ENCODE results near the gene EIF4E2. TPM values are rescaled to one million over a fixed set of nuclear protein-coding genes. Genes with fewer than 3 reads are reported as not detected.

The EIF4E2 gene
- total RNA-seq, 1 donor from 2014 or later, result 97.0 TPM

DNA sequence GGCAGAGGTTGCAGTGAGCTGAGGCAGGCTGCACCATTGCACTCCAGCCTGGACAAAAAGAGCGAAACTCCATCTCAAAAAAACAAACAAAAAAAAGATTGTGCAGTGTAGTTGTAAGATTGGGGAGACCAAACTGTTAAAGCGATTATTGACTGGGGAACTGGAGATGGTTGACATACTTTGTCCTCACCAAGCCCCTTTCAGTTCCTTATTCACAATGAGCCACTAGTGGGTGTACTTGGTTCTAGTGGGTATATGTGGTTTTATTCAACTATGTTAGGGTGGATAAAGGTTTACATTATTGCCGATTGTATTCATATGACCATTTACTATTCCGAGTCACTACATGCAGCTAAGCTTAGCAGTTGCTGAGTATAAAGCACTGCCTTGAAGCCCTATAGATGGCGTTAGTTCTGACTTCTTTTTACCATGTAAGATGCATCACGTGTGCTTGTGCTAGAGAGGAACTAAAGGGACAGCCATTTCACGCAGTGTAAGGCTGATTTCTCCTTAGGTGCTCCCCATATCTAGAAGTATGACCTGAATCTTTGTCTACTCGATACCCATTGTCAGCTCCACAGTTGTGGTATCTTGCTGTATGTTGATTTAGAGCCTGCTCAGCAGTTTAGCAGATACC, 12.1 kb downstream of the EIF4E2 start:
- Histone ChIP-seq H4K20me1 (ENCODE audit: low read depth) (no peaks in the 10 kb centered on the region), H3F3A (ENCODE audit: low read depth) (no peaks in the 10 kb centered on the region), H3K79me2 (ENCODE audit: low read depth) (no peaks in the 10 kb centered on the region), H3K27ac (no peak overlapping the region), H3K9me3 (ENCODE audit: low read depth) (no peaks in the 10 kb centered on the region), H3K4me2 (no peak overlapping the region), H3K4me3 (no peak overlapping the region), H3K27me3 (no peaks in the 10 kb centered on the region), H3K9ac (no peak overlapping the region), H2AFZ (replicated peaks) (no peak overlapping the region), H3K4me1 (no peaks in the 10 kb centered on the region), H3K36me3 (peaks cover 15% of the 10 kb centered on the region)
- Mint-ChIP-seq H3K36me3 (peaks cover 26% of the 10 kb centered on the region), H3K4me3 (no peak overlapping the region), H3K27ac (no peak overlapping the region), H3K4me1 (no peaks in the 10 kb centered on the region), H3K27me3 (ENCODE audit: insufficient read depth, low read depth) (no peaks in the 10 kb centered on the region), H3K9me3 (no peaks in the 10 kb centered on the region)
- DNase-seq (ENCODE audit: low spot score), result no peak
- TF ChIP-seq EZH2phosphoT487 (IDR thresholded peaks at IDR 0.05), result no peak

DNA sequence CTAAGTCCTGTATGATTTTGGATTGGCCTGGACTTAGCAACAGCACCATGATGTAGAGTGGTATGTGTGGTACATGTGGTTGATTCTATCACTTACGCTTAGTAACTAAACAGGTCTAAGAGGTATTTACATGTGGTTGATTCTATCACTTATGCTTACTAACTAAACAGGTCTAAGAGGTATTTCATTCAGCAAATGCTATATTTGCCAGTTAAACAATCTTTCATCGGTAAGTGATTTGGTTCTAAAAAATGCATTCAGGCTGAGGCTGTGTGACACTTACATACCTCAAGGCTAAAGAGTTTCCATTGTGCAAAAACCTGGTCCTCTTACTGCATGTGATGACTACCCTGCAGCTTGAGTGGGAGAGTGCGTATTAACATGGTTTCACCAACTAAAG, 13.1 kb downstream of the EIF4E2 start:
- Histone ChIP-seq H2AFZ (replicated peaks) (no peak overlapping the region), H3K36me3 (peaks cover 18% of the 10 kb centered on the region), H3K27me3 (no peaks in the 10 kb centered on the region), H3K9me3 (ENCODE audit: low read depth) (no peaks in the 10 kb centered on the region), H3K4me2 (no peak overlapping the region), H4K20me1 (ENCODE audit: low read depth) (no peaks in the 10 kb centered on the region), H3K79me2 (ENCODE audit: low read depth) (no peaks in the 10 kb centered on the region), H3K4me3 (no peak overlapping the region), H3K9ac (no peak overlapping the region), H3F3A (ENCODE audit: low read depth) (no peaks in the 10 kb centered on the region), H3K27ac (no peak overlapping the region), H3K4me1 (no peaks in the 10 kb centered on the region)
- Mint-ChIP-seq H3K4me3 (no peak overlapping the region), H3K36me3 (peaks cover 35% of the 10 kb centered on the region), H3K4me1 (no peaks in the 10 kb centered on the region), H3K9me3 (no peaks in the 10 kb centered on the region), H3K27me3 (ENCODE audit: insufficient read depth, low read depth) (no peaks in the 10 kb centered on the region), H3K27ac (no peak overlapping the region)
- no peak for DNase-seq (ENCODE audit: low spot score)
- no peak for TF ChIP-seq EZH2phosphoT487 (IDR thresholded peaks at IDR 0.05)
- TF ChIP-seq CTCF (IDR thresholded peaks at IDR 0.05), result no peak
- TF ChIP-seq EZH2 (IDR thresholded peaks at IDR 0.05), result no peak

- Mint-ChIP-seq H3K27ac (no peak overlapping the region), H3K27me3 (ENCODE audit: insufficient read depth, low read depth) (peaks cover 4% of the 10 kb centered on the region), H3K4me1 (no peaks in the 10 kb centered on the region), H3K9me3 (no peaks in the 10 kb centered on the region), H3K4me3 (no peak overlapping the region), H3K36me3 (peaks cover 45% of the 10 kb centered on the region)
- Histone ChIP-seq H4K20me1 (ENCODE audit: low read depth) (peaks cover 3% of the 10 kb centered on the region), H3K4me2 (no peak overlapping the region), H3K4me1 (no peaks in the 10 kb centered on the region), H3K9me3 (ENCODE audit: low read depth) (no peaks in the 10 kb centered on the region), H3K27me3 (no peaks in the 10 kb centered on the region), H3K36me3 (peaks cover 13% of the 10 kb centered on the region), H3F3A (ENCODE audit: low read depth) (no peaks in the 10 kb centered on the region), H3K9ac (no peak overlapping the region), H2AFZ (replicated peaks) (no peak overlapping the region), H3K4me3 (no peak overlapping the region), H3K79me2 (ENCODE audit: low read depth) (no peaks in the 10 kb centered on the region), H3K27ac (no peak overlapping the region)
- no peak for TF ChIP-seq EZH2phosphoT487 (IDR thresholded peaks at IDR 0.05)
- TF ChIP-seq CTCF (IDR thresholded peaks at IDR 0.05), result no peak
- TF ChIP-seq EZH2 (IDR thresholded peaks at IDR 0.05), result no peak
- DNase-seq (ENCODE audit: low spot score), result no peak
Observed at GRCh38 chr2:232567721-232568120, 17.2 kb downstream of the EIF4E2 start.

- H3F3A ChIP-seq (ENCODE audit: low read depth), result no peaks in the 10 kb centered on the region
- TF ChIP-seq EZH2phosphoT487 (IDR thresholded peaks at IDR 0.05) (no peak), EZH2 (IDR thresholded peaks at IDR 0.05) (no peak), CTCF (IDR thresholded peaks at IDR 0.05) (no peak)
- no peaks in the 10 kb centered on the region for H3K9me3 ChIP-seq (ENCODE audit: low read depth)
- no peak overlapping the region for H3K27ac Mint-ChIP-seq
- H4K20me1 ChIP-seq (ENCODE audit: low read depth), result peaks cover 3% of the 10 kb centered on the region
- H3K27ac ChIP-seq, result no peak overlapping the region
- H3K9ac ChIP-seq, result no peak overlapping the region
- H3K36me3 ChIP-seq, result peaks cover 13% of the 10 kb centered on the region
- H2AFZ ChIP-seq (replicated peaks), result no peak overlapping the region
- no peak for DNase-seq (ENCODE audit: low spot score)
- no peak overlapping the region for H3K4me3 Mint-ChIP-seq
- no peaks in the 10 kb centered on the region for H3K79me2 ChIP-seq (ENCODE audit: low read depth)
- no peaks in the 10 kb centered on the region for H3K4me1 ChIP-seq
- no peaks in the 10 kb centered on the region for H3K9me3 Mint-ChIP-seq
- H3K4me2 ChIP-seq, result no peak overlapping the region
- no peaks in the 10 kb centered on the region for H3K4me1 Mint-ChIP-seq
- H3K36me3 Mint-ChIP-seq, result peaks cover 43% of the 10 kb centered on the region
- H3K4me3 ChIP-seq, result no peak overlapping the region
- H3K27me3 ChIP-seq, result no peaks in the 10 kb centered on the region
- peaks cover 4% of the 10 kb centered on the region for H3K27me3 Mint-ChIP-seq (ENCODE audit: insufficient read depth, low read depth)
Observed at GRCh38 chr2:232568161-232568560, 17.7 kb downstream of the EIF4E2 start.
